Subcutaneous adipose tissue (tissue), 4 donors: Measurements from ENCODE around the gene MCC. TPM values are rescaled to one million over a fixed set of nuclear protein-coding genes. Genes with fewer than 3 reads are reported as not detected.

Source experiments
- CTCF ChIP-seq: fragments of 450-650 bp; IDR thresholded peaks from one replicate; pipeline ENCODE4 v1.5.1; 2016; ENCODE audit warnings: low read depth, mild to moderate bottlenecking, control low read depth, antibody characterized with exemption, moderate library complexity
- total RNA-seq, 4 donors: library from RNA; depleted of rRNA; stranded (reverse); fragments of >200 nt; gene quantifications; one replicate each; pipeline ENCODE4 v1.1.0, GENCODE V29; 2016

MCC gene
- total RNA-seq, 4 donors from 2014 or later = 15.0 to 57.3 (median 23.7) TPM

- TF ChIP-seq CTCF = no peak
These were observed 231.4 kb downstream of the MCC start for GRCh38 chr5:113256671-113257452.

GRCh38 chr5:113255579-113256386 lies 232.5 kb downstream of the MCC start:
- no peak for TF ChIP-seq CTCF

GRCh38 chr5:113255105-113255504 lies 233.1 kb downstream of the MCC start:
- no peak for TF ChIP-seq CTCF

- no peak for TF ChIP-seq CTCF
These were observed 235.2 kb downstream of the MCC start for GRCh38 chr5:113253037-113253436.

- TF ChIP-seq CTCF = no peak
These were observed 236.2 kb downstream of the MCC start for GRCh38 chr5:113252066-113252465.

- TF ChIP-seq CTCF = no peak
These were observed 237.8 kb downstream of the MCC start for GRCh38 chr5:113250341-113250953.

GRCh38 chr5:113249206-113249605 lies 239.0 kb downstream of the MCC start:
- TF ChIP-seq CTCF = no peak
